Astrocyte of the hippocampus (primary cell): ENCODE data around the gene HLA-DOA.

Experiments used
- DNase-seq: peaks from one replicate; pipeline ENCODE4 v3.0.0; 2011; ENCODE audit warnings: low read depth, low spot score

Gene HLA-DOA

DNA sequence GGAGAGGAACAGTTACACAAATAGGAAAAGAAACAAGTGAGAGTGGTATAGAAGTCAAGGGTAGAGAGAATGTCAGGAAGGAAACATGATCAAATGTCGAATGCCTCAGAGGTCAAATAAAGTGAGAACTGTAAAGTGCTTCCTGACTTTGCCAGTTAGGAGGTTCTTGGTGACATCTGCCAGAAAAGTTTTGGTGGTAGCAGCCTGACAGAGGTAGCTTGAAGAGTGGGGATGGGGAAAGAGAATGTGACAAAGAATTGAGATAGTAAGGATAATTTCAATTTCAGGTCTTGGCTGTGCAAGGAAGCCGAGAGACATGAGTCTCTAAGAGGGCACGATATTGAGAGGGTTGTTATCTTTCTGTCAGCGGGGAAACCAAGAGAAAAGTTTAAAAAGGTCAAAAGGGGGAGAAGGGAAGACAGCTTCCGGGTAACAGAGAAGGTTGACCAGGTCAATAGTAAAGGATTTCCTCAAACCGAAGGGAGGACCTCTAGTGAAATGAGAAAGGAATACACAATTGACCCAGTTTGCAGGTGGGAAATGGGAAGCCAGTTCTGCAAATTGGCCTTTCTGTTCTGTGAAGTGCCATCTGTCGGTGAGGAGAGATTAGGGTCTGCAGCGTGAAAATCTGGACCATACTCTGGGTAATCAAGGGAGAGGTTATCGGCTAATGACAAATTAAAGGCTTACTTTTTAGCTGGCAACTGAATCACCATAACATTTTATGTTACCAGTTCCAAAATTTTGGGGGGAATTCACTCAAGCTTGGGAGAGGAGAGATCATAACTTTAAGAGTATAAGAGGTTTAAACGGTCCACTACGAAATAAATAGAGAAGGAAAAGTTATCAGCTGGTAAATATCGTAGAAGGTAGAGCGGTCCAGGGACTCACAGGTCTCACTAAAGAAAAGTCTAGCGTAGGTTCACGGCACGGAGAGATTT, 42.0 kb downstream of the HLA-DOA start:
- peak; percentile 49 for DNase-seq

DNA sequence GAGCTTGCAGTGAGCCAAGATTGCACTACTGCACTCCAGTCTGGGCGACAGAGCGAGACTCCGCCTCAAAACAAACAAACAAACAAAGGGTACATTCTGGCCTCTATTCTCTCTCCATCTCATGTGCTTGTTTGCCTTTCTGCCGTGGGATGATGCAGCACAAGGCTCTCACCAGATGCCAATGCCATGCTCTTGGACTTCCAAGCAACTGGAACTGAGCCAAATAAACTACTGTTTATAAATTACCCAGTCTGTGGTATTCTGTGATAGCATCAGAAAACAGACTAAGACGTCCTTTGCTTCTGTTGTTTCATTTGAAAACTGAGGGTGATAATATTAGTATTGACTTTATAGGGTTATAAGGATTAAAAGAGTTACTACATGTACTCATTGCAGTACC, 44.6 kb downstream of the HLA-DOA start:
- no peak for DNase-seq

DNA sequence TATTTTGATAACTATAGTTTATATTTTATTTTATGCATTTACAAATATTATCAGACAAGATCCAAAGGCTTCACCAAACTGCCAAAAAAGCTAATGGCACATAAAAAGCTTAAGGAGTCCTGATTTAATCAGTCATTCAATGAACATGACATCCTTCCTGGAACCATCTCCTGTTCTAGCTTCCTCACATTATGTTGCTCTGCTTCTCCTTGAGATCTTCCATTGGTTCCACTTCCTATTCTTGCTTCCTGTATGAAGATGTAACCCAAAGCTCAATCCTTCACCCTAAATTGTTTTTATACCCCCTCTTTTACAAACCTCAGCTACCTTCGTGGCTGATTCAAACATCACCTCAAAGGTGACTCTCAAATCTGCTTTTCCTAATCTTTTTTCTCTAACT, 45.5 kb downstream of the HLA-DOA start:
- no peak for DNase-seq

GRCh38 chr6:32962213-32962826, 47.1 kb downstream of the HLA-DOA start:
- DNase-seq = no peak

- DNase-seq = no peak
Measured at GRCh38 chr6:32960563-32960962, 48.8 kb downstream of the HLA-DOA start.

DNA sequence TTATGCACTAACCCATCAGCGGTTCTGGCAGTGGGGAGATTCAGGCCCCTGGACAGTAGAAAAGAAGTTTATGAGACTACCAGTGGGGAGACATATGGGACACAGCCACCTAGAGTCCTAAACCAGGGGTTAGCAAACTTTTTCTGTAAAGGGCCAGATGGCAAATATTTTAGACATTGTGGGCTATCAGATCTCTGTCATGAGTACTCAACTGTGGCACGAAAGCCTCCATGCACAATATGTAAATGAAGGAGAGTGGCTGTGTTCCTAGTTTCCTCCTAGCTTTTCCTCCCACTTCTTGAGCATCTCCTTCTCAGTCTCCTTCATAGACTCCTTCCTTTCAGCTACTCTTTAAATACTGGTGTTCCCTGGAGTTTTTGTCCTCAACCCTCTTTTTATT, 53.2 kb downstream of the HLA-DOA start:
- DNase-seq = no peak

DNA sequence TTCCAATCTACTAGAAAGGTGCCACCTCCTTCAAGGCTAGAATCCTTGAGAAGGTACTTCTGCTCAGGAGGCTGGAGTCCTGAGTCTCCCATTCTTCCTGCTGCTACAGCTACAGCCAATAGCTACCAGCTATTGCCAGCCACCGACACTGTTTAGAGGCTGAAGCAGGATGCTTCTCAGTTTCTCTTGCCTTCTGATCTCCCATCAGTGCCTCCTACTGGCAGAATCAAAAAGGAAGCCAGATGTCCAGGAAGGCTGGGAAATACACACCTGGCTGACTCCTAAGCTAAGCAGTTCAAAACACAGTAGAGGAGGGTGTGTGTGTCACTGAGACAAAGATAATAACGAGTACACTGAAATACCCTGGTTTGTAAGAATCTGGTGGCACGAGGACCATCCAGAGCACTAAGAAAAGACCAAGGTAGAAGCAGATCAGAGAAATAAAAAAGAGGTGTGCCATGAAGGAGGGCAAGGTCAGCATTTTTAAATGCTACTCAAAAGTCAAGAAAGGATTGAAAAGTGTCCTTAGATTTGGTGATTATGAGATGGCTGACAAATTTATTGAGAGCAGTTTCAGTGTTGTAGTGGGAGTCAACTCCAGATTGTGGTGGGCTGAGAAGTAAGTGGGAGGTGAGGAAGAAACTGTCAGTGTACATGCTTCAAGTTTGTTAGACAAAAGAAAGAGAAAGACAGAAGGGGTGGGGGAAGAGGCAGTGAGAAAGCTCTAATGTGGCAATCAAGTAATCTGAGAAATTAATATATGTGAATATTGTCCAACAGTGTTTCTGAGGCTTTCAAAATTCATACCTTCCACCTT, 54.2 kb downstream of the HLA-DOA start:
- DNase-seq = no peak

GRCh38 chr6:32954267-32954666, 55.1 kb downstream of the HLA-DOA start:
- DNase-seq = no peak
